HepG2 (cell line): Measurements from ENCODE around the gene MFF. TPM values are rescaled to one million over a fixed set of nuclear protein-coding genes. Genes with fewer than 3 reads are reported as not detected.
A peak's percentile ranks its signal among the peaks of the same experiment; 100 is the strongest.

Experiments used
- AHDC1 ChIP-seq: sonication (generic); formaldehyde crosslinking; IDR thresholded peaks from 2 replicates; pipeline ENCODE4 v1.5.1; 2020; ENCODE audit warnings: mild to moderate bottlenecking, missing genetic modification reagents, borderline replicate concordance
- GFI1 ChIP-seq: sonication (generic); formaldehyde crosslinking; IDR thresholded peaks from 2 replicates; pipeline ENCODE4 v1.5.0; 2020; ENCODE audit warnings: missing genetic modification reagents, mild to moderate bottlenecking, borderline replicate concordance
- HIVEP1 ChIP-seq: sonication (generic); formaldehyde crosslinking; IDR thresholded peaks from 2 replicates; pipeline ENCODE4 v1.4.0; 2020; ENCODE audit warnings: mild to moderate bottlenecking, missing genetic modification reagents
- HMGA1 ChIP-seq: sonication (generic); formaldehyde crosslinking; conservative IDR thresholded peaks from 2 replicates; pipeline ENCODE4 v1.4.0; 2020; ENCODE audit warnings: missing genetic modification reagents
- IKZF1 ChIP-seq: fragments of 450-650 bp; IDR thresholded peaks from 2 replicates; pipeline ENCODE4 v1.7.1; 2016
- MLLT10 ChIP-seq: sonication (generic); formaldehyde crosslinking; IDR thresholded peaks from 2 replicates; pipeline ENCODE4 v1.4.0; 2020; ENCODE audit warnings: missing genetic modification reagents
- MYPOP ChIP-seq: sonication (generic); formaldehyde crosslinking; IDR thresholded peaks from 2 replicates; pipeline ENCODE4 v1.8.1; 2023; ENCODE audit warnings: mild to moderate bottlenecking, moderate library complexity, missing genetic modification reagents
- RELA ChIP-seq: sonication (generic); formaldehyde crosslinking; IDR thresholded peaks from 2 replicates; pipeline ENCODE4 v1.4.0; 2020; ENCODE audit warnings: missing genetic modification reagents
- SAFB2 ChIP-seq: sonication (generic); formaldehyde crosslinking; IDR thresholded peaks from 2 replicates; pipeline ENCODE4 v1.5.1; 2020; ENCODE audit warnings: missing genetic modification reagents, low read depth, mild to moderate bottlenecking, borderline replicate concordance
- SAP130 ChIP-seq: IDR thresholded peaks from 2 replicates; pipeline ENCODE4 v1.6.1; 2016; ENCODE audit warnings: low read depth
- ZNF382 ChIP-seq: sonication (generic); formaldehyde crosslinking; IDR thresholded peaks from 2 replicates; pipeline ENCODE4 v1.5.0; 2020; ENCODE audit warnings: missing genetic modification reagents, mild to moderate bottlenecking, borderline replicate concordance
- ZNF713 ChIP-seq: sonication (generic); formaldehyde crosslinking; IDR thresholded peaks from 2 replicates; pipeline ENCODE4 v1.4.0; 2020; ENCODE audit warnings: mild to moderate bottlenecking, missing genetic modification reagents
- ZNF781 ChIP-seq: sonication (generic); formaldehyde crosslinking; IDR thresholded peaks from 2 replicates; pipeline ENCODE4 v1.5.1; 2020; ENCODE audit warnings: borderline replicate concordance, mild to moderate bottlenecking, missing genetic modification reagents; ENCODE audit errors: not compliant biosample characterization
- polyA plus RNA-seq, 8 experiments: library from polyadenylated mRNA; depleted of rRNA in 3 of 8; stranded (reverse) in 7 of 8; unstranded in 1 of 8; fragments of >200 nt; fragmentation: Illumina TruSeq in 4 of 8; extraction: Trizol in 4 of 8; gene quantifications; 2 replicates each; pipeline versions ENCODE4 v1.2.1 to v1.2.3, GENCODE V29; 2011 to 2016; ENCODE audit warnings: low read depth in 4 of 8, missing spikeins in 1 of 8, mixed read lengths in 1 of 8; ENCODE audit not compliant: insufficient read depth in 1 of 8
- total RNA-seq, 5 experiments: library from RNA; depleted of rRNA; stranded (reverse); fragments of >200 nt; fragmentation: Illumina TruSeq; extraction: Trizol; gene quantifications; 2 replicates each; pipeline ENCODE4 v1.2.3, GENCODE V29; 2016; ENCODE audit warnings: low read depth in 1 of 5
- TF ChIP-seq, protein P1 (sequence below): sonication (generic); formaldehyde crosslinking; IDR thresholded peaks from 2 replicates; pipeline ENCODE4 v1.5.0; 2020; ENCODE audit warnings: mild to moderate bottlenecking, missing genetic modification reagents
- TF ChIP-seq, protein P2 (sequence below): IDR thresholded peaks from 2 replicates; pipeline ENCODE4 v1.6.1; 2012; ENCODE audit warnings: inconsistent platforms
- TF ChIP-seq, protein P3 (sequence below): sonication (generic); formaldehyde crosslinking; IDR thresholded peaks from 2 replicates; pipeline ENCODE4 v1.5.0; 2020; ENCODE audit warnings: missing genetic modification reagents

The MFF gene
- total and polyA plus RNA-seq, 2 of the 13 experiments (the other 11 are each of a cell fraction or from before 2014, with no cell fraction given), result 81.9 to 156 TPM

DNA sequence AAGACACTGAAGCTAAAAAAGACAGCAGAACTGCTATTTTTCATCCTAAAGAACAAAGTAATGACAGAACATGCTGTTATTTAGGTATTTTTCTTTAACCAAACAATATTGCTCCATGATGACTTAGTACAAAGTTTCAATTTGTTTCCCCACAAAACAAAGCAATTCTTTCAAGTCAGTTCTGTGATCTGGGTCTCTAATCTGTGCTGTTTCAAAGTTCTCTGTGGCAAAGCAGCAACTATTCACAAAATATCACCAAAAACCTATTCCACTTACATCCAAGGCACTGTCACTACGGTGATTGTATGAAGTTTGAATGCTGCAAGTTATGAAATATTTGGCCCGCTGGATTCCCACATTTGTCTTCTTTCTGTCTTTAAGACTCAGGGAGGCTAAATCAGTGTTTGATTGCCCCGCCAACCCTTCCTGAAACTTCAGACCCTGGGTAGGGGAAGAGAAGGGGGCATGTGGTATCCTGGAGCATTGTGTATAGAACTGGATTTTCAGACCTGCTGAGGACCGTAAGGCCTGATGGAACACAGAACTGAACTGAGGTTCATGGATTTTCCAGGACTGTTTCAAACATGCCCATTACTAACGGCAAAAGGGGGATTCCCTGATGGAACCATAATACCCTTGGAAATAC lies 13.1 kb upstream of the MFF start (continued):
- TF ChIP-seq, protein P1, sequence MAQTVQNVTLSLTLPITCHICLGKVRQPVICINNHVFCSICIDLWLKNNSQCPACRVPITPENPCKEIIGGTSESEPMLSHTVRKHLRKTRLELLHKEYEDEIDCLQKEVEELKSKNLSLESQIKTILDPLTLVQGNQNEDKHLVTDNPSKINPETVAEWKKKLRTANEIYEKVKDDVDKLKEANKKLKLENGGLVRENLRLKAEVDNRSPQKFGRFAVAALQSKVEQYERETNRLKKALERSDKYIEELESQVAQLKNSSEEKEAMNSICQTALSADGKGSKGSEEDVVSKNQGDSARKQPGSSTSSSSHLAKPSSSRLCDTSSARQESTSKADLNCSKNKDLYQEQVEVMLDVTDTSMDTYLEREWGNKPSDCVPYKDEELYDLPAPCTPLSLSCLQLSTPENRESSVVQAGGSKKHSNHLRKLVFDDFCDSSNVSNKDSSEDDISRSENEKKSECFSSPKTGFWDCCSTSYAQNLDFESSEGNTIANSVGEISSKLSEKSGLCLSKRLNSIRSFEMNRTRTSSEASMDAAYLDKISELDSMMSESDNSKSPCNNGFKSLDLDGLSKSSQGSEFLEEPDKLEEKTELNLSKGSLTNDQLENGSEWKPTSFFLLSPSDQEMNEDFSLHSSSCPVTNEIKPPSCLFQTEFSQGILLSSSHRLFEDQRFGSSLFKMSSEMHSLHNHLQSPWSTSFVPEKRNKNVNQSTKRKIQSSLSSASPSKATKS, result no peak
- no peak for TF ChIP-seq RELA (CRISPR knock-in tag)
- TF ChIP-seq AHDC1 (CRISPR knock-in tag), result peak; percentile 51; the same call in 1 of the 2 replicates
- TF ChIP-seq, protein P2, sequence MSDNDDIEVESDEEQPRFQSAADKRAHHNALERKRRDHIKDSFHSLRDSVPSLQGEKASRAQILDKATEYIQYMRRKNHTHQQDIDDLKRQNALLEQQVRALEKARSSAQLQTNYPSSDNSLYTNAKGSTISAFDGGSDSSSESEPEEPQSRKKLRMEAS, result peak; percentile 35; the same call in 1 of the 2 replicates
- TF ChIP-seq, protein P3, sequence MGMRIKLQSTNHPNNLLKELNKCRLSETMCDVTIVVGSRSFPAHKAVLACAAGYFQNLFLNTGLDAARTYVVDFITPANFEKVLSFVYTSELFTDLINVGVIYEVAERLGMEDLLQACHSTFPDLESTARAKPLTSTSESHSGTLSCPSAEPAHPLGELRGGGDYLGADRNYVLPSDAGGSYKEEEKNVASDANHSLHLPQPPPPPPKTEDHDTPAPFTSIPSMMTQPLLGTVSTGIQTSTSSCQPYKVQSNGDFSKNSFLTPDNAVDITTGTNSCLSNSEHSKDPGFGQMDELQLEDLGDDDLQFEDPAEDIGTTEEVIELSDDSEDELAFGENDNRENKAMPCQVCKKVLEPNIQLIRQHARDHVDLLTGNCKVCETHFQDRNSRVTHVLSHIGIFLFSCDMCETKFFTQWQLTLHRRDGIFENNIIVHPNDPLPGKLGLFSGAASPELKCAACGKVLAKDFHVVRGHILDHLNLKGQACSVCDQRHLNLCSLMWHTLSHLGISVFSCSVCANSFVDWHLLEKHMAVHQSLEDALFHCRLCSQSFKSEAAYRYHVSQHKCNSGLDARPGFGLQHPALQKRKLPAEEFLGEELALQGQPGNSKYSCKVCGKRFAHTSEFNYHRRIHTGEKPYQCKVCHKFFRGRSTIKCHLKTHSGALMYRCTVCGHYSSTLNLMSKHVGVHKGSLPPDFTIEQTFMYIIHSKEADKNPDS, result no peak
- TF ChIP-seq HMGA1, result no peak
- TF ChIP-seq SAP130 (CRISPR knock-in tag), result no peak; the same call in none of the 2 replicates
- TF ChIP-seq ZNF781, result no peak
- TF ChIP-seq IKZF1, result no peak
- TF ChIP-seq MLLT10 (CRISPR knock-in tag), result no peak
- TF ChIP-seq SAFB2, result no peak
- no peak for TF ChIP-seq ZNF713 (CRISPR knock-in tag)
- no peak for TF ChIP-seq MYPOP (CRISPR knock-in tag)
- peak; percentile 65; the same call in 1 of the 2 replicates for TF ChIP-seq GFI1 (CRISPR knock-in tag)
- TF ChIP-seq HIVEP1 (CRISPR knock-in tag), result no peak
- TF ChIP-seq ZNF382 (CRISPR knock-in tag), result no peak
